Nephron progenitor cell (in vitro differentiated cells): ENCODE measurements around the gene AGBL4.

Experiments
- DNase-seq: peaks from one replicate; pipeline ENCODE4 v3.0.0; 2021
- H3K27ac Mint-ChIP-seq: 2 replicates; pipeline ENCODE4 v1.8.0; 2021; ENCODE audit warnings: mild to moderate bottlenecking, moderate library complexity, mixed read lengths
- H3K27me3 Mint-ChIP-seq: 2 replicates; pipeline ENCODE4 v1.8.0; 2021; ENCODE audit warnings: mild to moderate bottlenecking, low read depth, mixed read lengths; ENCODE audit not compliant: poor library complexity
- H3K36me3 Mint-ChIP-seq: 2 replicates; pipeline ENCODE4 v1.8.0; 2021; ENCODE audit warnings: low read depth, mixed read lengths
- H3K4me1 Mint-ChIP-seq: 2 replicates; pipeline ENCODE4 v1.8.0; 2021; ENCODE audit warnings: mixed read lengths
- H3K4me3 Mint-ChIP-seq: 2 replicates; pipeline ENCODE4 v1.8.0; 2021; ENCODE audit warnings: mild to moderate bottlenecking, moderate library complexity, mixed read lengths
- H3K9me3 Mint-ChIP-seq: 2 replicates; pipeline ENCODE4 v1.8.0; 2021; ENCODE audit warnings: mild to moderate bottlenecking, moderate library complexity, mixed read lengths
- CTCF ChIP-seq: fragments of 200-600 bp; sonication (generic); IDR thresholded peaks from 2 replicates; pipeline ENCODE4 v1.5.0; 2021; ENCODE audit warnings: antibody characterized with exemption

Gene AGBL4

GRCh38 chr1:49059087-49059486 lies 964.7 kb downstream of the AGBL4 start:
- no peaks in the 10 kb centered on the region for H3K36me3 Mint-ChIP-seq
- no peak for TF ChIP-seq CTCF
- peaks cover 72% of the 10 kb centered on the region for H3K9me3 Mint-ChIP-seq
- no peak overlapping the region for H3K4me3 Mint-ChIP-seq
- peaks cover 6% of the 10 kb centered on the region for H3K27me3 Mint-ChIP-seq
- DNase-seq = no peak
- no peak overlapping the region for H3K27ac Mint-ChIP-seq
- H3K4me1 Mint-ChIP-seq = no peaks in the 10 kb centered on the region

GRCh38 chr1:49052102-49052501 lies 971.7 kb downstream of the AGBL4 start:
- no peaks in the 10 kb centered on the region for H3K36me3 Mint-ChIP-seq
- H3K9me3 Mint-ChIP-seq = peaks cover 65% of the 10 kb centered on the region
- H3K4me1 Mint-ChIP-seq = no peaks in the 10 kb centered on the region
- H3K27ac Mint-ChIP-seq = no peak overlapping the region
- DNase-seq = no peak
- no peak for TF ChIP-seq CTCF
- peaks cover 5% of the 10 kb centered on the region for H3K27me3 Mint-ChIP-seq
- H3K4me3 Mint-ChIP-seq = no peak overlapping the region

- Mint-ChIP-seq H3K4me1 (no peaks in the 10 kb centered on the region), H3K36me3 (no peaks in the 10 kb centered on the region), H3K9me3 (peaks cover 67% of the 10 kb centered on the region), H3K27ac (no peak overlapping the region), H3K4me3 (no peak overlapping the region), H3K27me3 (peaks cover 5% of the 10 kb centered on the region)
- no peak for DNase-seq
- TF ChIP-seq CTCF = no peak
Observed at GRCh38 chr1:49051647-49052046, 972.1 kb downstream of the AGBL4 start.

GRCh38 chr1:49050041-49050440 lies 973.7 kb downstream of the AGBL4 start:
- H3K4me1 Mint-ChIP-seq = no peaks in the 10 kb centered on the region

GRCh38 chr1:49048188-49048587 lies 975.6 kb downstream of the AGBL4 start:
- DNase-seq = no peak
- Mint-ChIP-seq H3K36me3 (no peaks in the 10 kb centered on the region), H3K27me3 (peaks cover 5% of the 10 kb centered on the region), H3K9me3 (peaks cover 81% of the 10 kb centered on the region), H3K4me3 (no peak overlapping the region), H3K27ac (no peak overlapping the region), H3K4me1 (no peaks in the 10 kb centered on the region)
- no peak for TF ChIP-seq CTCF

More at GRCh38 chr1:49050041-49050440, 973.7 kb downstream of the AGBL4 start:
- Mint-ChIP-seq H3K36me3 (no peaks in the 10 kb centered on the region), H3K9me3 (peaks cover 66% of the 10 kb centered on the region), H3K27me3 (peaks cover 5% of the 10 kb centered on the region), H3K27ac (no peak overlapping the region), H3K4me3 (no peak overlapping the region)
- DNase-seq = no peak
- TF ChIP-seq CTCF = no peak

- H3K27ac Mint-ChIP-seq = no peak overlapping the region
- TF ChIP-seq CTCF = no peak
- H3K36me3 Mint-ChIP-seq = no peaks in the 10 kb centered on the region
- no peak for DNase-seq
- H3K27me3 Mint-ChIP-seq = peaks cover 3% of the 10 kb centered on the region
- H3K4me1 Mint-ChIP-seq = no peaks in the 10 kb centered on the region
- peaks cover 72% of the 10 kb centered on the region for H3K9me3 Mint-ChIP-seq
- H3K4me3 Mint-ChIP-seq = no peak overlapping the region
Observed at GRCh38 chr1:49046305-49046704, 977.4 kb downstream of the AGBL4 start.
